Stimulated activated CD4-positive, alpha-beta T cell treated with anti-CD3 and anti-CD28 coated beads, Interleukin-2, amount 100 ng/mL, for 48 hours (primary cell): Measurements from ENCODE around the gene LAIR2.
"Not testable (repeated sequence)": the region's sequence is repeated elsewhere in the genome, so short reads cannot be mapped to it uniquely, and the experiment has no call there.

Experiments
- DNase-seq, 2 donors: peaks; one replicate each; pipeline ENCODE4 v3.0.0-alpha.2; 2020

LAIR2 gene

DNA sequence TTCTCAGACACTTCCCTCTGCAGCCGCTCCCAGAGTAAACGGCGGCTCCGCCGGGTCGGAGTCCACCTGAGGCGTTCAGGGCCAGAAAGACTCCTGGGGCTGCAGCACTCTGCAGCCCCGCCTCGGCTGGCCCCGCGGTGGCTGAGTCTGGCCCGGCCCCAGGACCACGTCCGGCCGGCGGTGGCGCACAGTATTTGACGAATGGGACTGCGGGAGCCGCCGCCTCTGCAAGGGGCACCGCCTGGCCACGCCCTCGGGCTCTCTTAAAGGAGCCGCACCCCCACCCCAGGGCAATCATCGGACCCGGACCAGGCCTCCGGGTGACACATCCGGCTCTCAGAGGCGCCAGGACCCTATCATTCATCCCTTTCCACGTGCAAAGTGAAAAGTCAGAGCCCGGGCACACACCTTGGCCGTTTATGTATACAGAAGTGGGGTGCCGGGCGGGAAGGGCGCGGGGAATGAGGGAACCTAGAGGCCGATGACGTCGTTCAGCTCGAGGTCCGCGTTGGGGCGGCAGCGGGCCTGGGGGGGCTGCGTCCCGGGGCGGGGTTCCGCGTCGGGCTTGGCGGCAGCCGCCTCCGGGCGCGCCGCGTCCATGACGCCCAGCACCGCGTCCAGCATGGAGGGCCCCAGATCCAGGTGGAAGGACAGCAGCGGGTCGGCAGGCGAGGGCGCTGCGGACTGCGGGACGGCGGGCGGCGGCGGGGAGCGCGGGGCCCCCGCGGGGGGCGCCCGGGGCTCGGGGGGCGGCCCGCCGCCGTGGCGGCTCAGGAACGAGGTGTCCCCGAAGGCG is 37.8 kb upstream of the LAIR2 start:
- DNase-seq = peak; percentile 73 to 77

DNA sequence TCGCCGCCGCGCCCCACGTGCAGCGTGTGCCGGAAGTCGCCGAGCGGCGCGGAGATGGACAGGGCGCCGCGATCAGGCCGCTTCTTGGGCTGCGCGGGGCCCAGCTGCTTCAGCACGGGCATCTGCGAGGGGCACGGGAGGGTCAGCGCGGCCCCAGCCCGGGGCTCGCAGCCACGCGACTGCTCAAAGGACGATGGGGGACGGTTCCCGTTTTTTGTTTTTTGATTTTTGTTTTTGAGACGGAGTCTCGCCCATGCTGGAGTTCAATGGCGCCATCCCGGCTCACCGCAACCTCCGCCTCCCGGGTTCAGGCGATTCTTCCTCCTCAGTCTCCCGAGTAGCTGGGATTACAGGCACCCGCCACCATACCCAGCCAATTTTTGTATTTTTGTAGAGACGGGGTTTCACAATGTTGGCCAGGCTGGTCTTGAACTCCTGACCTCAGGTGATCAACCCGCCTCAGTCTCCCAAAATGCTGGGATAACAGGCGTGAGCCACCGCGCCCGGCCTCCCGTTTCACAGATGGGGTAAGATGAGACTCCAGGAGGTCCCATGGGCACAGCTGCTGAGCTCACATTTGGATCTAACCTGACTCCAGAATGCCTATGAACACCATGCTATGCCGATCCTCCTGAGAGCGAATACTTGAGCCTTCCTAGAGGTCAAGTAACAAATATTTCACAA is 37.1 kb upstream of the LAIR2 start:
- no peak for DNase-seq

DNA sequence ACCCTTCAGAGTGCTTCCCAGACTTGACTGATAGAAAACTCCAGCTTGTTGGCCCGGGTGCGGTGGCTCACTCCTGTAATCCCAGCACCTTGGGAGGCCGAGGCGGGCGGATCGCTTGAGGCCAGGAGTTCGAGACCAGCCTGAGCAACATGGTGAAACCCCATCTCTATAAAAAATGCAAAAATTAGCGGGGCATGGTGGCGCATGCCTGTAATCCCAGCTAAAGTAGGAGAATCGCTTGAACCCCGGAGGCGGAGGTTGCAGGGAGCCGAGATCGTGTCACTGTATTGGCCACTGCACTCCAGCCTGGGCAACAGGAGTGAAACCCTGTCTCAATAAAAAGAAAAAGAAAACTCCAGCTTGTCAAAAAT is 36.5 kb upstream of the LAIR2 start:
- not testable (repeated sequence) for DNase-seq

GRCh38 chr19:54469496-54469934 is 33.1 kb upstream of the LAIR2 start:
- no peak for DNase-seq

- DNase-seq = no peak
Measured at GRCh38 chr19:54470276-54470887, 32.2 kb upstream of the LAIR2 start.

- DNase-seq = no peak
Measured at GRCh38 chr19:54470991-54471782, 31.4 kb upstream of the LAIR2 start.

- DNase-seq = no peak
Measured at GRCh38 chr19:54473071-54473891, 29.4 kb upstream of the LAIR2 start, which contains the start of gene CDC42EP5. TSS of gene CDC42EP5 (minus strand) at chr19:54473296. CDS start at chr19:54465547, 7,749 bp downstream.

DNA sequence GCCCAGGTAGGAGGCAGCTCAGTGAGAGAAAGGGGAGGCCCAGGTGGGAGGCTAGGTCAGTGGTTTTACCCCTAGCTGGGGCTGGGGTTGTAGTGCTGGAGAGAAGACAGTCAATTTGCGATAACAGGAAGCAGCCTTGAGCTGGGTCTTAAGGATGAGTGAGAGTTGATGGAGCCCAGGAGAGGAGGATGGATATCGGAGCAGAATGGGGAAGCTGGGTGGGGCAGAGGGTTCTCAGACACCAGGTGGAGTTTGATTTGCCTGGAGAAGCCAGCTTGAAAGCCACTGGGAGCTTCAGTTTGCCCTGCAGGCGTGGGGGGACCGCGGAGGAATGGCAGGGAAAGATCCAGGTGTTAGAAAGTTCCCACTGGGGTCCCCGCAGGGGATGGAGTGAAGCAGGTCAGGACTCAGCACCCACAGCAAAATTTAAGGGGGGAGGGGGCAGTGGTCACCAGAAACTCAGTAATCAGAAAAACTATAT is 28.7 kb upstream of the LAIR2 start:
- no peak for DNase-seq

DNA sequence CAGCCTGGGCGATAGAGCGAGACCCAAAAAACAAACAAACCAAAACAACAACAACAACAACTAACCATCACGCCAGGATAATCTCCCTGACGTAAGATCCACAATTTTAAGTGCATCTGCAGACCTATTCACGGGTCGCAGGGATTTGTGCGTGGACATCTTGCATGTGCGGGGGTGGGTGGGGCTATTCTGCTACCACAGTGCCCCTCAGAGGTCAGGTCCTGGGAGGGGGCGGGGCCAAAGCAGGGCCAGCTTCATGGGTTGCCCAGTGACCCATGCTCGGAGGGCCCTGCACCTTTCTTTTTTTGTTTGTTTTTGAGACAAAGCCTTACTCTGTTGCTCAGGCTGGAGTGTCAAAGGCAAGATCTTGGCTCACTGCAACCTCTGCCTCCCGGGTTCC is 26.9 kb upstream of the LAIR2 start:
- DNase-seq = no peak

DNA sequence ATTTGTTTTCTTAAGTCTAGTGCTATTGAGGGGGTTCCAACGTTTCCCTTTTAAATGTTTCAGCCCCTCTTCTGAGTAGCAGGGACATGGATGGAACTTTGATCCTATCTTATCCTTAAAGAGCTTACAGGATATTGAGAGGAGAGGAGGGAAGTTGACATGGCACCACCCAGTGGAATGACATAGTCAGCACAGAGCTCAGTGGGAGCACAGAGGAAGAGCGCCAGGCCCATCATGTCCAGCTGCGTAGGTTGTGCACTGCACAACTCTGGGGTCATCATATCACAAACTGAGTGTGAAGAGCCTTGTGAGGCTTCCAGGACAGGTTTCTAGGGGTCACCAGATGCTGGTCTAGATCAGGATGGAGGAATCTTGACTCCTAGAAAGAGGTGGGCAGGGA is 25.0 kb upstream of the LAIR2 start:
- no peak for DNase-seq

GRCh38 chr19:54478677-54479266 is 23.9 kb upstream of the LAIR2 start:
- DNase-seq = no peak

DNA sequence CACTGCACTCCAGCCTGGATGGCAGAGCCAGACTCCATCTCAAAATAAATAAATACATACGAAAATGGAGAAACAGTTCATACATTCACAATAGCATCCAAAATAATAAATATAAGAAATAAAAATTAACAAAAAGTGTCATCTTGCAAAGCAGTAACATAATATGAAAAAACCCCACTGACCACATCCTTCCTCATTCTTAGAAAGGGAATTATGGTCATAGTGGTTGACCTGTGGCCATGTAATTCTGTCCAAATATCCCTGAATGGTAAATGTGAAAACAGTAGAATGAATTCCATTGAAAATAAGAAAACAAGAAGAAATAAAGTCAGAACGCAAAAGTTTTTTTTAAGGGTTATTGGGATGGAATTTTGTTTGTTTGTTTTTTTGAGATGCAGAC is 22.6 kb upstream of the LAIR2 start:
- DNase-seq = no peak

- peak in 1 of 2 donors; percentile 34 for DNase-seq
Measured at GRCh38 chr19:54481326-54481930, 21.2 kb upstream of the LAIR2 start.

DNA sequence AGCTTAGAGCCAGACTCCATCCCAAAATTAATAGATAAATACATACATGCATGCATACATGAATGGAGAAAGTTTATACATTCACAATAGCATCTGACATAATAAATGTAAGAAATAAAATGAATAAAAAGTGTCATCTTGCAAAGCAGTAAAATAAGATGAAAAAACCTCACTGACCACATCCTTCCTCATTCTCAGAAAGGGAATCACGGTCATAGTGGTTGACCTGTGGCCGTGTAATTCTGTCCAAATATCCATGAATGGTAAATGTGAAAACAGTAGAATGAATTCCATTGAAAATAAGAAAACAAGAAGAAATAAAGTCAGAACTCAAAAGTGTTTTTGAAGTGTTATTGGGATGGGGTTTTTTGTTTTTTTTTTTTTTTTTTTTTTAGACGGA is 19.7 kb upstream of the LAIR2 start:
- no peak for DNase-seq

DNA sequence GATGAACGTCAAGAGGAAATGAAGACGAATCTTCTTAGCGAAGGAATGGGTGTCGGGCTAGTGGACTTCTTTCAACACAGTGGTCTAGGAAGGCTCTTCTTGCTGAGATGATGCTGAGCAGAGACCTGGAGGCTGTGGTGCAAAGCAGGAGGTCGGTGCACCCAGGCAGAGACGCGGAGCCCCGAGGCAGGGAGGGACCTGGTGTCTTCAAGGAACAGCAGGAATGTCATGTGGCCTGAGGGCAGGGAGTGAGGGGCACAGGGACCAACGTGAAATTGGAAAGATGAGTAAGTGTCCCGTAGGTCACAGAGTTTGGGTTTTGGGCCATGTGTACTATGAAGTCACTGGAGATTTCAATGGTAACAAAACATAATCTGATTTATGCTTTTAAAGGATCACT is 18.2 kb upstream of the LAIR2 start:
- no peak for DNase-seq

- no peak for DNase-seq
Measured at GRCh38 chr19:54485851-54486250, 16.8 kb upstream of the LAIR2 start.

- DNase-seq = no peak
Measured at GRCh38 chr19:54489341-54489740, 13.3 kb upstream of the LAIR2 start.

DNA sequence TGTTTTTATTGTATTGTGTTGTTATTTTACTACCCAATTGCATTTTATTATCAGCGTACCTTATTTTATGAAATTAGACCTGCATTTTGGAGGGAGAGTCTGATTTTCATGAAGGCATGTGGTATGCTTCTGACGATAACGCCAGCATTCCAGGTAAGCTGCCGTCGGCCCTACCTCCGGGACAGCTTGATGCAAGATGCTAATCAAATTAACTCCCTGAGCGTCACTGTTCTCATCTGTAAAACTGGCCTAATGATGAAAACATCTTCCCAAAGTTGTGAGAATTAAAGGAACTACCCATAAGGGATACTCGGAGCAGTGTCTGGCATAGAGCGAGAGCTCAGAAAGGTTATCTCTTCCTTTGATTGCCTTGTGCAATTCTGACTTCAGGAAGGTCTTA is 12.9 kb upstream of the LAIR2 start:
- DNase-seq = no peak

- DNase-seq = no peak
Measured at GRCh38 chr19:54492568-54492967, 10.1 kb upstream of the LAIR2 start.

DNA sequence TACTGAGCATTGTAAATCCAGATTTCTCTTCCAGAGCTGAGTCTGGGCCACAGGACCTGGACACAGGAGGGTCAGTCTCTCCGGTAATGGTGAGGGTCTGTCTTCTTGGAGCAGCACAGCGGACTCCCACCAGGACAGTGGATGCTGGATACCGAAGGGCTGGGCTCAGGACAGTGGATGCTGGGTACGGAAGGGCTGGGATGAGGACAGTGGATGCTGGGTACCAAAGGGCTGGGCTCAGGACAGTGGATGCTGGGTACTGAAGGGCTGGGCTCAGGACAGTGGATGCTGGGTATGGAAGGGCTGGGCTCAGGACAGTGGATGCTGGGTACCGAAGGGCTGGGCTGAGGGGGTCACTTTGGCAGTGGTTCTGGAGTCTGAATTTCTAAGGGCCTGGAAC is 9.6 kb upstream of the LAIR2 start:
- DNase-seq = not testable (repeated sequence)

DNA sequence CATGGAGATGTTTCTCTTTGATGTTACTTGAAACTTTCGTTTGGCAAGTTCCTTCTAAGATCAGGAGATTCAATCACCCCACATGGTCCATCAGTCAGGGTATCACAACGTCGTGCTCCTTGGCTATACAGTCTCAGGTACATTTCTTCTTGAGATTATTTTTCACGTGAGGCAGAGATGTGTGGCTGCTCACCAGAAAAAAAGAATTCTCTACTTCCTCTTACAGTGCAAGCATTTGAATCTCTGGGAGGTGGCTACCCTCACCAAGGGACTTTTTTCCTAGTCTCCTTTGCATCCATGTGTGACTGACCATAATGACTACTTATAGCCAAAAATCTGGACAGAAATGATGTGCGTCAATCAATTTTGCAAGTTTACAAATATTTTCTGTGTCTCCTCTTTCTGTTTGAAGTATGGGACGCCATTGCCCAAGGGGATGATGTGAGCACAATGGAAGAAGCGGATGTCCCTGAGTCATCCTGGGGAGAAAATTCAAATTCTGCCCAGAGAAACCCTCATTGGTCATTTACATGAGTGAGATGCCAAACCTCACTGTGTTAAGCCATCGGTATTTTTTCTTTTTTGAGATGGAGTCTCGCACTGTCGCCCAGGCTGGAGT is 8.6 kb upstream of the LAIR2 start:
- no peak for DNase-seq
